Nucleus accumbens (tissue), 56 donors: ENCODE results near the gene CGB8.
"Not testable (repeated sequence)": the region's sequence is repeated elsewhere in the genome, so short reads cannot be mapped to it uniquely, and the experiment has no call there.

Source experiments
- DNase-seq, 56 donors: peaks; one replicate each; lab custom pipeline; 2025; lab: John Stamatoyannopoulos, UW

CGB8 gene

GRCh38 chr19:49036815-49037214 is 12.1 kb downstream of the CGB8 start, which contains the start of gene CGB1:
CGB1 (minus strand) TSS chr19:49036895; CDS start chr19:49036711, 184 bp downstream.
- DNase-seq, result not testable (repeated sequence)

GRCh38 chr19:49031642-49032301 is 17.1 kb downstream of the CGB8 start, which contains the start of gene CGB2:
CGB2 (plus strand) TSS chr19:49031890; CDS start chr19:49032096, 206 bp downstream.
- DNase-seq, result not testable (repeated sequence)

GRCh38 chr19:49030323-49030722 is 18.6 kb downstream of the CGB8 start:
- DNase-seq, result not testable (repeated sequence)

- not testable (repeated sequence) for DNase-seq
Measured at GRCh38 chr19:49029749-49030148, 19.2 kb downstream of the CGB8 start.

GRCh38 chr19:49028686-49029085 is 20.2 kb downstream of the CGB8 start:
- not testable (repeated sequence) for DNase-seq

GRCh38 chr19:49025599-49025998 is 23.3 kb downstream of the CGB8 start:
- DNase-seq, result not testable (repeated sequence)

GRCh38 chr19:49025088-49025487 is 23.8 kb downstream of the CGB8 start:
- DNase-seq, result not testable (repeated sequence)

- DNase-seq, result not testable (repeated sequence)
Measured at GRCh38 chr19:49024233-49024632, 24.7 kb downstream of the CGB8 start, which contains the start of gene CGB3. CGB3 (minus strand) TSS chr19:49024333; CDS start chr19:49023971, 362 bp downstream.

- no peak for DNase-seq
Measured at GRCh38 chr19:49022116-49022515, 26.8 kb downstream of the CGB8 start.

- DNase-seq, result no peak
Measured at GRCh38 chr19:49020931-49021895, 27.7 kb downstream of the CGB8 start.

- no peak for DNase-seq
Measured at GRCh38 chr19:49020342-49020741, 28.6 kb downstream of the CGB8 start.

- DNase-seq, result peak in 4 of 56 donors; percentile 2 to 32 (median 18)
Measured at GRCh38 chr19:49019242-49019932, 29.5 kb downstream of the CGB8 start.

- not testable (repeated sequence) for DNase-seq
Measured at GRCh38 chr19:49018388-49019241, 30.3 kb downstream of the CGB8 start.

GRCh38 chr19:49017666-49018351 is 31.1 kb downstream of the CGB8 start:
- DNase-seq, result peak in 4 of 56 donors; percentile 2 to 51 (median 30)

GRCh38 chr19:49017041-49017665 is 31.8 kb downstream of the CGB8 start, which contains the start of gene LHB:
LHB (minus strand) TSS chr19:49017091; CDS start chr19:49017081, 10 bp downstream.
- DNase-seq, result no peak

GRCh38 chr19:49016067-49016839 is 32.7 kb downstream of the CGB8 start:
- DNase-seq, result no peak

- no peak for DNase-seq
Measured at GRCh38 chr19:49014870-49015255, 34.0 kb downstream of the CGB8 start.
